Measurements from ENCODE around the gene FBXO42.

DNA sequence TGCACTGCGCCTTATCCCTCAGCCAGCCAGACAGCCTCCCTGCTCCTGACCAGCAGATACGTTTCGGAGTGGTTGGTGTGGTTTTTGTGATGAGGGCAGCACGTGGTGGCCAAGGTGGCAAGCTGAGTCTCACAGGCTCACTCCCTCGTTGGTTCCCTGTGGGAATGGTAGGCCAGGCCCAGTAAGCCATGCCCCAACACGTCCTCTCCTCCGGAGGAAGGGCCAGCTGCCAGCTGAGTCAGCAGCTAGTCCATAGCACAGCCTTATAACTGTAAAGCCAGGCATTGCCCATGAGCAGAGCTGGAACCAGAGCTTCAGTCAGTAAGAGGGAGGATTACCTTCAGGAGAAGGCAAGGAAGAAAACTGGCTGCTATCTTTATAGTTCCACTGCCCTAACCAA, 44.3 kb upstream of the FBXO42 start:
- no peak for TF ChIP-seq TAF1 (IDR thresholded peaks at IDR 0.05; ENCODE audit: low read depth, low read length)
- no peak for TF ChIP-seq POLR2AphosphoS5 (IDR thresholded peaks at IDR 0.05; ENCODE audit: low read depth, low read length)
